ENCODE data around the gene NHS. TPM values are rescaled to one million over a fixed set of nuclear protein-coding genes. Genes with fewer than 3 reads are reported as not detected.

NHS gene
- total RNA-seq, 1 experiment from 2014 or later: 5.7 TPM

- ATAC-seq (no peak), DNase-seq (ENCODE audit: low read depth, low spot score) (no peak)
- BruUV-seq (replicated peaks): no TSS peak
- no peaks in the 10 kb centered on the region for H3K36me3 ChIP-seq (ENCODE audit: control insufficient read depth in 1 of 2, insufficient read depth in 2 of 2, low read length in 2 of 2)
- H3K27ac ChIP-seq (ENCODE audit: low read depth, low read length): no peak overlapping the region
- no peaks in the 10 kb centered on the region for H3K4me1 ChIP-seq (ENCODE audit: control insufficient read depth in 1 of 2, insufficient read depth in 2 of 2, low read length in 2 of 2)
- POLR2A ChIA-PET: no interaction called here
- H3K4me2 ChIP-seq (ENCODE audit: low read length): no peak overlapping the region
- H3K4me3 ChIP-seq (replicated peaks in 1 of 2; ENCODE audit: low read depth in 1 of 2, low read length in 2 of 2): no peak overlapping the region
- H2AFZ ChIP-seq (ENCODE audit: low read depth, low read length, poor library complexity, severe bottlenecking): no peak overlapping the region
- H4K20me1 ChIP-seq (ENCODE audit: insufficient read depth): no peaks in the 10 kb centered on the region
- no peaks in the 10 kb centered on the region for H3K9me2 ChIP-seq (ENCODE audit: insufficient read depth)
- H3K27me3 ChIP-seq (ENCODE audit: insufficient read depth, low read length): no peaks in the 10 kb centered on the region
- CTCF ChIA-PET: no interaction called here
- RAD21 ChIA-PET (ENCODE audit: low non-redundant PET in 1 of 2, low total read pairs in 2 of 2, uncharacterized antibody in 2 of 2, unreplicated experiment in 2 of 2): no interaction called here
- TF ChIP-seq ZNF274 (IDR thresholded peaks at IDR 0.05; ENCODE audit: low read depth, low read length) (no peak), FOSL1 (IDR thresholded peaks at IDR 0.05; ENCODE audit: low read depth) (no peak), ZFX (IDR thresholded peaks at IDR 0.05) (no peak), JUND (IDR thresholded peaks at IDR 0.05) (no peak), EGR1 (IDR thresholded peaks at IDR 0.05; ENCODE audit: low read depth) (no peak)
- TF ChIP-seq, protein P1, sequence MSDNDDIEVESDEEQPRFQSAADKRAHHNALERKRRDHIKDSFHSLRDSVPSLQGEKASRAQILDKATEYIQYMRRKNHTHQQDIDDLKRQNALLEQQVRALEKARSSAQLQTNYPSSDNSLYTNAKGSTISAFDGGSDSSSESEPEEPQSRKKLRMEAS (IDR thresholded peaks at IDR 0.05): no peak
- no peak overlapping the region for H3K9ac ChIP-seq (ENCODE audit: low read length)
- intact Hi-C loops (cut with micrococcal nuclease): no loop called here
- no peaks in the 10 kb centered on the region for H3K9me3 ChIP-seq (ENCODE audit: control insufficient read depth in 1 of 2, insufficient read depth in 1 of 2, low read depth in 1 of 2, low read length in 2 of 2)
- H3K79me2 ChIP-seq (ENCODE audit: insufficient read depth, low read length): no peaks in the 10 kb centered on the region
Measured at GRCh38 chrX:17629519-17629918, 254.5 kb downstream of the NHS start.

DNA sequence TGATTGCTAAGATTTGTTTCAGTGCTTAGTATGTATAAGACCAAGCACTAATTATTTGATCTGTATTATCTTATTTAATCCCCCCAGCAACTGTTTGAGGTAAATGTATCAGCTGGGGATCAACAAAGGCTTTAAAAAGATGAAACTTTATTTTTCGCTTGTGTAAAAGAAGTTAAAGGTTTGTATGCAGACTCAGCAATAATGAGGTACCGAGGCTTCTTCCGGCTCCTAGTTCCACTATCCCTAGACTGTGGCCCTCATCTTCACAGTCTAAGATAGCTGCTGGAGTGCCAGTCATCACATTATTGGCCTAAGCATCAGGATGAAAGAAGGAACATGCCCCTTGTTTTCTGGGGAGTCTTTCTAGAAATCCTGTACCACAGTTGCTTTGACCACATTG is 256.6 kb downstream of the NHS start:
- Histone ChIP-seq H3K9me2 (ENCODE audit: insufficient read depth) (no peaks in the 10 kb centered on the region), H3K9ac (ENCODE audit: low read length) (no peak overlapping the region), H2AFZ (ENCODE audit: low read depth, low read length, poor library complexity, severe bottlenecking) (no peak overlapping the region), H4K20me1 (ENCODE audit: insufficient read depth) (no peaks in the 10 kb centered on the region), H3K27ac (ENCODE audit: low read depth, low read length) (no peak overlapping the region), H3K4me1 (ENCODE audit: control insufficient read depth in 1 of 2, insufficient read depth in 2 of 2, low read length in 2 of 2) (no peaks in the 10 kb centered on the region), H3K27me3 (ENCODE audit: insufficient read depth, low read length) (no peaks in the 10 kb centered on the region), H3K9me3 (ENCODE audit: control insufficient read depth in 1 of 2, insufficient read depth in 1 of 2, low read depth in 1 of 2, low read length in 2 of 2) (no peaks in the 10 kb centered on the region), H3K4me2 (ENCODE audit: low read length) (no peak overlapping the region), H3K4me3 (replicated peaks in 1 of 2; ENCODE audit: low read depth in 1 of 2, low read length in 2 of 2) (no peak overlapping the region), H3K36me3 (ENCODE audit: control insufficient read depth in 1 of 2, insufficient read depth in 2 of 2, low read length in 2 of 2) (no peaks in the 10 kb centered on the region), H3K79me2 (ENCODE audit: insufficient read depth, low read length) (no peaks in the 10 kb centered on the region)
- POLR2A ChIA-PET: no interaction called here
- DNase-seq (ENCODE audit: low read depth, low spot score): no peak
- BruUV-seq (replicated peaks): no TSS peak
- ATAC-seq: no peak
- intact Hi-C loops (cut with micrococcal nuclease): no loop called here
- CTCF ChIA-PET: no interaction called here
- TF ChIP-seq ELF1 (IDR thresholded peaks at IDR 0.05; ENCODE audit: borderline replicate concordance, low read depth) (no peak), SP1 (IDR thresholded peaks at IDR 0.05; ENCODE audit: low read depth) (no peak), EZH2phosphoT487 (IDR thresholded peaks at IDR 0.05; ENCODE audit: borderline replicate concordance) (no peak), ZFX (IDR thresholded peaks at IDR 0.05) (no peak), JUND (IDR thresholded peaks at IDR 0.05) (no peak), ZBTB33 (IDR thresholded peaks at IDR 0.05; ENCODE audit: extremely low read depth, insufficient replicate concordance, low read length) (no peak), ATF3 (IDR thresholded peaks at IDR 0.05) (no peak), SIN3A (IDR thresholded peaks at IDR 0.05; ENCODE audit: low read depth) (no peak), POLR2AphosphoS5 (IDR thresholded peaks at IDR 0.05; ENCODE audit: low read depth, low read length) (no peak), CEBPB (IDR thresholded peaks at IDR 0.05; ENCODE audit: low read depth) (no peak), FOSL1 (IDR thresholded peaks at IDR 0.05; ENCODE audit: low read depth) (no peak)
- TF ChIP-seq, protein P2, sequence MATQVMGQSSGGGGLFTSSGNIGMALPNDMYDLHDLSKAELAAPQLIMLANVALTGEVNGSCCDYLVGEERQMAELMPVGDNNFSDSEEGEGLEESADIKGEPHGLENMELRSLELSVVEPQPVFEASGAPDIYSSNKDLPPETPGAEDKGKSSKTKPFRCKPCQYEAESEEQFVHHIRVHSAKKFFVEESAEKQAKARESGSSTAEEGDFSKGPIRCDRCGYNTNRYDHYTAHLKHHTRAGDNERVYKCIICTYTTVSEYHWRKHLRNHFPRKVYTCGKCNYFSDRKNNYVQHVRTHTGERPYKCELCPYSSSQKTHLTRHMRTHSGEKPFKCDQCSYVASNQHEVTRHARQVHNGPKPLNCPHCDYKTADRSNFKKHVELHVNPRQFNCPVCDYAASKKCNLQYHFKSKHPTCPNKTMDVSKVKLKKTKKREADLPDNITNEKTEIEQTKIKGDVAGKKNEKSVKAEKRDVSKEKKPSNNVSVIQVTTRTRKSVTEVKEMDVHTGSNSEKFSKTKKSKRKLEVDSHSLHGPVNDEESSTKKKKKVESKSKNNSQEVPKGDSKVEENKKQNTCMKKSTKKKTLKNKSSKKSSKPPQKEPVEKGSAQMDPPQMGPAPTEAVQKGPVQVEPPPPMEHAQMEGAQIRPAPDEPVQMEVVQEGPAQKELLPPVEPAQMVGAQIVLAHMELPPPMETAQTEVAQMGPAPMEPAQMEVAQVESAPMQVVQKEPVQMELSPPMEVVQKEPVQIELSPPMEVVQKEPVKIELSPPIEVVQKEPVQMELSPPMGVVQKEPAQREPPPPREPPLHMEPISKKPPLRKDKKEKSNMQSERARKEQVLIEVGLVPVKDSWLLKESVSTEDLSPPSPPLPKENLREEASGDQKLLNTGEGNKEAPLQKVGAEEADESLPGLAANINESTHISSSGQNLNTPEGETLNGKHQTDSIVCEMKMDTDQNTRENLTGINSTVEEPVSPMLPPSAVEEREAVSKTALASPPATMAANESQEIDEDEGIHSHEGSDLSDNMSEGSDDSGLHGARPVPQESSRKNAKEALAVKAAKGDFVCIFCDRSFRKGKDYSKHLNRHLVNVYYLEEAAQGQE (IDR thresholded peaks at IDR 0.05; ENCODE audit: low read depth): no peak
- TF ChIP-seq, protein P1 (IDR thresholded peaks at IDR 0.05): no peak
- RAD21 ChIA-PET (ENCODE audit: low non-redundant PET in 1 of 2, low total read pairs in 2 of 2, uncharacterized antibody in 2 of 2, unreplicated experiment in 2 of 2): no interaction called here
